ENCODE measurements around the gene TMA7.
A peak's percentile ranks its signal among the peaks of the same experiment; 100 is the strongest.
"Not testable (repeated sequence)": the region's sequence is repeated elsewhere in the genome, so short reads cannot be mapped to it uniquely, and the experiment has no call there.

TMA7 gene

GRCh38 chr3:48470286-48470685 lies 30.2 kb downstream of the TMA7 start:
- DNase-seq = no peak

DNA sequence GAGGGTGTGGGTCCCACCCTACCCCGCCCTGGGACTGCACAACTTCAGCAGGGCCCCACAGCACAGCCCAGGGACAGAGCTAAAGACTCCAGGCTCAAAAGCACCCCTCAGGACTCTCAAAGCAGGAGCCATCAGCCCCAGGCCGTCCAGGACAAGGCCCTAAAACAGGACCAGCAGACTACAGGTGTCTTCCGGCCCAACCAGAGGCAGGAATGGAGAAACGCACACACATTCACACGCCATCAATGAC lies 32.5 kb downstream of the TMA7 start:
- no peak for DNase-seq

GRCh38 chr3:48472923-48473616 lies 33.0 kb downstream of the TMA7 start:
- DNase-seq = peak; percentile 93

- peak; percentile 88 for DNase-seq
These were observed 33.5 kb downstream of the TMA7 start for GRCh38 chr3:48473617-48473952.

DNA sequence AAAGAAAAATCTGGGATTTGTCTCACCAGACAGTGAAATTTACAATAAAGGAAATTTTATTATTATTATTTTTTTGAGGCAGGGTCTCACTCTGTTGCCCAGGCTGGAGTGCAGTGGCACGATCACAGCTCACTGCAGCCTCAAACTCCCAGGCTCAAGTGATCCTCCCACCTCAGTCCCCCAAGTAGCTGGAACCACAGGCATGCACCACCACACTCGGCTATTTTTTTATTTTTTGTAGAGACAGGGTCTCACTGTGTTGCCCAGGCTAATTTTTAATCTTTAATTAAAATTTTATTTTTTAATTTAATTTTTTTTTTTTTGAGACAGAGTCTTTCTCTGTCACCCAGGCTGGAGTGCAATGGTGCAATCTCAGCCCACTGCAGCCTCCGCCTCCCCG lies 34.0 kb downstream of the TMA7 start:
- not testable (repeated sequence) for DNase-seq

GRCh38 chr3:48474619-48475018 lies 34.6 kb downstream of the TMA7 start:
- DNase-seq = peak; percentile 30

DNA sequence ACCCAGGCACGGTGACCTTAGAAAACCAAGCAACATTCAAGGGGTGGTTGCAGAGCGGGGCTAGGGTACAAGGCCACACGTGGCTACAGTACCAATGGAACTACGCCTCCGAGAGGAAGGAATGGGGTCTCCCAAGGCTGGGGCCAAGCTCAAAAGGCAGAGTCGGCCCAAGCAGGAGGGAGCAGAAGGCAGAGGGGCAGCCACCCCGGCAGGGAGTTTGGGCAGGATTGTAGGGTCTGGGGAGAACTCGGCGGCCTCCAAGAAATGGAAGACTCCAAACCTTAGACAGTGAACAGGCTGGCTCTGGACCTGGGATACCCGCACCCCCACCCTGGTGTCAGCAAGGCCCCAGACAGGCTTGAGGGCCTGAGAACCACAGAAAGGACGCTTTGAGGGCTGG lies 35.1 kb downstream of the TMA7 start:
- DNase-seq = no peak

GRCh38 chr3:48476426-48477053 lies 36.5 kb downstream of the TMA7 start:
- DNase-seq = peak; percentile 81

DNA sequence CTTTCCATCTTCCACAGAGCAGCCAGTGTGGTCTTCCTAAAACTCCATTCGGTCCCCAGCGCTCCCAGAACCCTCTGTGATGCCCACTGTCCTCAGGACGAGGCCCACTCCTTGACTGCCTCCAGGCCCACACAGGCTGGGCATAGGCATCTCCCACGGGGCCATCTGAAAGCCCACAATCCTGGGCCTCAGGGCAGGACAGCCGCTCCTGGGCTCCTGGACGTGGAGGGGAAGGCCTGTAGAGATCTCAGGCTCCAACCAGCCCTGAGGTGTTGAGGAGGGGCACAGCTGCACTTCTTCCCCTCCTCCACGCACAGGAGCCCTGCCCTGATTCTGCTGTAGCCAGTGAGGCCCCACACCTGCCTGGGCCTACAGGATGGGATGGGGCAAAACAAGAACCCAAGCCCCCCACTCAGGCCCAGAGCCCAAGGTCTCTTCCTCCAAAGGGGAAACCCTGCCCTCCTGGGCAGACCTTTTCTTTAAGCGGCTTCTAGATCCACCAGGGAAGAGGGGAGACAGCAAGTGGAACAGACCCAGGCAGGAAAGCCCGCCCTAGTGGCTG lies 38.0 kb downstream of the TMA7 start:
- no peak for DNase-seq

GRCh38 chr3:48478626-48479555 lies 38.8 kb downstream of the TMA7 start:
- peak; percentile 62 for DNase-seq

- not testable (repeated sequence) for DNase-seq
These were observed 40.8 kb downstream of the TMA7 start for GRCh38 chr3:48480891-48481290.

GRCh38 chr3:48482822-48483221 lies 42.8 kb downstream of the TMA7 start:
- DNase-seq = not testable (repeated sequence)

DNA sequence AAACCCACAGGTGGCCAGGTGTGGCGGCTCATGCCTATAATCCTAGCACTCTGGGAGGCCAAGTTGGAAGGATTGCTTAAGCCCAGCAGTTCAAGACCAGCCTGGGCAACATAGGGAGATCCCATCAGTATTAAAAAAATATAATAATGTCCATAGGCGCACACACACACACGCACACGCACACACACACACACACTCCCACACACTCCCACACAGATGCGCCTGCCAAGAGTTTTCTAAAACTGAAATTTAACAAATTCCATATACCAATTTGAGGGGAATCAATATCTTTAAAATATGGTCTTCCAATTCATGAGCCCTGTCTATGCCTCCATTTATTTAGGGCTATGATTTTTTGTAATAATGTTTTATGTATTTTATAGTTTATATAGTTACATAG lies 46.9 kb downstream of the TMA7 start:
- DNase-seq = no peak

DNA sequence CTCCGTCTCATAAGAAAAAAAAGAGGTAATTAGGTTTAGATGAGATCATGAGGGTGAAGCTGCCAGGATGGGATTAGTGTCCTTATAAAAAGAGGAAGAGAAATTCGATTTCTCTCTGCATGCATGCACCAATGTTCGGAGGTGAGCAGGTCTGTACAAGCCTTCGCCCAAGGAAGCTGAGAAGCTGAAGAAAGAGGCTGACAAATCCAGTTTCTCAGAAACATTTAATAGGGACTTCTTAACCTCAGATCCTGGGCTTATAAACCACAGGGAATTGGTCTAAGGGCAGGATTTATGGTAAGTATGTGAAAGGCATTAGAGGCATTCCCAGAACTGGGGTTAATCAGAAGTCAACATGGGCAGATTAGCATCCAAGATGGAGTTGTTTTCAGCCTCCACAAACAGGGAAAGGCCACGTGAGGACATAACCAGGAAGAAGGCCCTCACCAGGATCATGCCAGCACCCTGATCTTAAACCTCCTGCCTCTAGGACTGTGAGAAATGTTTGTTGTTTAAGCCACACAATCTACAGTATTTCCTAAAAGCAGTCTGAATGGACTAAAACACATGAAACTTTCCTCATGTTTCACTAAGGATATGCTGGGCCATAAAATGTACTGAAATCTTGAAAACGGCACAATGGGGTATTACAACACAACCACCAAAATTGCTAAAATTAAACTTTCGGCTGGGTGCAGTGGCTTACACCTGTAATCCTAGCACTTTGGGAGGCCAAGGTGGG lies 52.6 kb downstream of the TMA7 start:
- no peak for DNase-seq

GRCh38 chr3:48493203-48493501 lies 53.1 kb downstream of the TMA7 start:
- no peak for DNase-seq

Measured in NCI-H69 (cell line).